IMR-90 (cell line): Measurements from ENCODE around the gene SLC16A2. TPM values are rescaled to one million over a fixed set of nuclear protein-coding genes. Genes with fewer than 3 reads are reported as not detected.

Experiments
- ATAC-seq: fragments of 200-7000 bp; cut with Tn5 transposase; 2 replicates; pipeline ENCODE4 v1.9.1; 2020; ENCODE audit warnings: low read depth, mild to moderate bottlenecking, moderate library complexity
- BruUV-seq: library from RNA; stranded (reverse); fragments of 400-500 nt; replicated peaks from 2 replicates; lab custom pipeline; 2021; lab: Mats Ljungman, UMichigan
- CTCF ChIA-PET: fragments of 300-600 bp; formaldehyde crosslinking; extraction: SDS; loops from one replicate; lab custom pipeline; 2021; ENCODE audit warnings: antibody characterized with exemption; lab: Yijun Ruan, JAX
- POLR2A ChIA-PET: fragments of 300-600 bp; sonication (Branson Sonifier 250); formaldehyde crosslinking; loops from one replicate; lab custom pipeline; 2022; ENCODE audit warnings: antibody characterized with exemption; ENCODE audit not compliant: unreplicated experiment; lab: Charles Lee
- DNase-seq: peaks from one replicate; pipeline ENCODE4 v3.0.0; 2013
- H2AFZ ChIP-seq: replicated peaks from 2 replicates; pipeline ENCODE3; 2013; ENCODE audit warnings: low read length, mild to moderate bottlenecking; ENCODE audit not compliant: poor library complexity
- H2AK5ac ChIP-seq: 2 replicates; pipeline ENCODE4 v1.6.1; 2013; ENCODE audit warnings: low read depth, low read length, inconsistent platforms
- H2AK9ac ChIP-seq: replicated peaks from 2 replicates; pipeline ENCODE3; 2013; ENCODE audit warnings: mild to moderate bottlenecking, low read depth, low read length, moderate library complexity; ENCODE audit not compliant: poor library complexity
- H2BK120ac ChIP-seq: 2 replicates; pipeline ENCODE4 v1.6.1; 2013; ENCODE audit warnings: low read depth, low read length, inconsistent platforms
- H2BK15ac ChIP-seq: 3 replicates; pipeline ENCODE4 v1.6.1; 2013; ENCODE audit warnings: low read depth, low read length, inconsistent platforms
- H2BK20ac ChIP-seq: 2 replicates; pipeline ENCODE4 v1.6.1; 2013; ENCODE audit warnings: low read depth, mild to moderate bottlenecking, inconsistent platforms, low read length, moderate library complexity
- H2BK5ac ChIP-seq: 2 replicates; pipeline ENCODE4 v1.6.1; 2013; ENCODE audit warnings: mild to moderate bottlenecking, low read depth, low read length, inconsistent platforms; ENCODE audit not compliant: poor library complexity, severe bottlenecking
- H3K14ac ChIP-seq: replicated peaks from 2 replicates; pipeline ENCODE4 v1.6.1; 2013; ENCODE audit warnings: low read depth, low read length, inconsistent platforms
- H3K18ac ChIP-seq: 2 replicates; pipeline ENCODE4 v1.6.1; 2013; ENCODE audit warnings: low read depth, low read length, control low read depth
- H3K23ac ChIP-seq: 2 replicates; pipeline ENCODE4 v1.6.1; 2013; ENCODE audit warnings: low read depth, low read length, inconsistent platforms
- H3K27ac ChIP-seq: 2 replicates; pipeline ENCODE4 v1.5.1; 2013; ENCODE audit warnings: mild to moderate bottlenecking, control low read depth, low read length; ENCODE audit not compliant: insufficient read depth
- H3K27me3 ChIP-seq: 2 replicates; pipeline ENCODE4 v1.6.1; 2013; ENCODE audit warnings: low read length; ENCODE audit not compliant: control insufficient read depth, insufficient read depth
- H3K36me3 ChIP-seq: 2 replicates; pipeline ENCODE4 v1.6.1; 2013; ENCODE audit warnings: low read length, mixed read lengths; ENCODE audit not compliant: control insufficient read depth, insufficient read depth
- H3K4ac ChIP-seq: 2 replicates; pipeline ENCODE4 v1.6.1; 2013; ENCODE audit warnings: low read depth, low read length, inconsistent platforms
- H3K4me1 ChIP-seq: 2 replicates; pipeline ENCODE4 v1.6.1; 2013; ENCODE audit warnings: low read length, mixed read lengths; ENCODE audit not compliant: control insufficient read depth, insufficient read depth
- H3K4me2 ChIP-seq: 2 replicates; pipeline ENCODE4 v1.6.1; 2013; ENCODE audit warnings: low read depth, mild to moderate bottlenecking, control low read depth, low read length, moderate library complexity
- H3K4me3 ChIP-seq: 2 replicates; pipeline ENCODE4 v1.5.1; 2013; ENCODE audit warnings: low read depth, mild to moderate bottlenecking, control low read depth, low read length, moderate library complexity; ENCODE audit not compliant: insufficient read depth
- H3K56ac ChIP-seq: 2 replicates; pipeline ENCODE4 v1.6.1; 2013; ENCODE audit warnings: low read length, inconsistent platforms; ENCODE audit not compliant: insufficient read depth; ENCODE audit errors: extremely low read depth
- H3K79me1 ChIP-seq, 2 experiments: 2 replicates each; pipeline ENCODE4 v1.6.1; 2013; ENCODE audit warnings: low read length in 2 of 2, inconsistent platforms in 1 of 2, low read depth in 1 of 2
- H3K9ac ChIP-seq: 2 replicates; pipeline ENCODE4 v1.6.1; 2013; ENCODE audit warnings: low read depth, low read length, control low read depth
- H3K9me1 ChIP-seq: 2 replicates; pipeline ENCODE4 v1.6.1; 2013; ENCODE audit warnings: low read length, inconsistent platforms; ENCODE audit not compliant: insufficient read depth
- H3K9me3 ChIP-seq: 2 replicates; pipeline ENCODE4 v1.6.1; 2013; ENCODE audit warnings: low read length; ENCODE audit not compliant: control insufficient read depth, insufficient read depth
- H4K20me1 ChIP-seq: 2 replicates; pipeline ENCODE4 v1.6.1; 2013; ENCODE audit warnings: low read length, inconsistent platforms; ENCODE audit not compliant: insufficient read depth
- H4K5ac ChIP-seq: 2 replicates; pipeline ENCODE4 v1.6.1; 2013; ENCODE audit warnings: mild to moderate bottlenecking, low read depth, low read length, control low read depth
- H4K8ac ChIP-seq, 2 experiments: 2 replicates each; pipeline ENCODE4 v1.6.1; 2013; ENCODE audit warnings: low read depth in 2 of 2, low read length in 2 of 2, control low read depth in 1 of 2, inconsistent platforms in 1 of 2
- H4K91ac ChIP-seq: 2 replicates; pipeline ENCODE4 v1.6.1; 2013; ENCODE audit warnings: low read depth, low read length, inconsistent platforms; ENCODE audit not compliant: insufficient read depth
- BHLHE40 ChIP-seq: fragments of 150-350 bp; IDR thresholded peaks from 2 replicates; pipeline ENCODE4 v1.6.1; 2016; ENCODE audit warnings: mild to moderate bottlenecking, low read depth, low read length
- CEBPB ChIP-seq: IDR thresholded peaks from 2 replicates; pipeline ENCODE4 v1.6.1; 2012; ENCODE audit warnings: low read depth, low read length, improper control_type of control experiment
- CHD1 ChIP-seq: IDR thresholded peaks from 2 replicates; pipeline ENCODE4 v1.6.1; 2012; ENCODE audit warnings: low read depth, low read length, improper control_type of control experiment
- FOS ChIP-seq: fragments of 150-350 bp; IDR thresholded peaks from 2 replicates; pipeline ENCODE4 v1.6.1; 2016; ENCODE audit warnings: low read depth, low read length
- MAZ ChIP-seq: IDR thresholded peaks from 2 replicates; pipeline ENCODE4 v1.6.1; 2012; ENCODE audit warnings: low read depth, mild to moderate bottlenecking, low read length, improper control_type of control experiment, moderate library complexity, borderline replicate concordance
- SMC3 ChIP-seq: fragments of 150-350 bp; IDR thresholded peaks from 2 replicates; pipeline ENCODE4 v1.6.1; 2016; ENCODE audit warnings: low read depth, mild to moderate bottlenecking, antibody characterized with exemption, low read length, moderate library complexity
- WGBS, 2 experiments: methylation state at CpG; one replicate each; pipeline versions ENCODE4 v1.1.5 to v1.1.7; 2013; ENCODE audit warnings: missing lambda C conversion rate in 2 of 2; ENCODE audit not compliant: insufficient read length in 1 of 2; ENCODE audit errors: extremely low coverage in 2 of 2; 5-methylcytosine and 5-hydroxymethylcytosine counted together
- dilution Hi-C: fragments of 300-500 bp; cut with HindIII; formaldehyde crosslinking; loops from one replicate; pipeline ENCODE4 v1.14.3; 2018; ENCODE audit warnings: low sequenced_read_pairs; ENCODE audit not compliant: unreplicated experiment
- in situ Hi-C: fragments of 300-500 bp; cut with MboI; formaldehyde crosslinking; loops from 3 replicates; pipeline ENCODE4 v1.14.3; 2019; ENCODE audit warnings: low sequenced_read_pairs, inconsistent platforms, mixed read lengths
- intact Hi-C: fragments of 100-400 bp; cut with micrococcal nuclease; formaldehyde crosslinking; loops from 2 replicates; pipeline ENCODE4 v1.10.0; 2022
- polyA plus RNA-seq, 3 experiments: library from polyadenylated mRNA; depleted of rRNA; stranded (reverse); fragments of >200 nt; gene quantifications; 2 replicates each; pipeline ENCODE4 v1.2.3, GENCODE V29; 2012; ENCODE audit warnings: low replicate concordance in 1 of 3
- total RNA-seq: library from RNA; depleted of rRNA; stranded (reverse); fragments of >200 nt; gene quantifications from 2 replicates; pipeline ENCODE4 v1.2.3, GENCODE V29; 2012
- TF ChIP-seq, protein P1 (sequence below): conservative IDR thresholded peaks from 2 replicates; pipeline ENCODE4 v1.5.1; 2012; ENCODE audit warnings: mild to moderate bottlenecking, low read depth, low read length, improper control_type of control experiment
- TF ChIP-seq, protein P2 (sequence below): fragments of 150-350 bp; IDR thresholded peaks from 2 replicates; pipeline ENCODE4 v1.6.1; 2016; ENCODE audit warnings: low read depth, mild to moderate bottlenecking, low read length, moderate library complexity, borderline replicate concordance

The SLC16A2 gene
- total and polyA plus RNA-seq, 2 of the 4 experiments (the other 2 are of a cell fraction): 6.1 to 23.8 TPM

DNA sequence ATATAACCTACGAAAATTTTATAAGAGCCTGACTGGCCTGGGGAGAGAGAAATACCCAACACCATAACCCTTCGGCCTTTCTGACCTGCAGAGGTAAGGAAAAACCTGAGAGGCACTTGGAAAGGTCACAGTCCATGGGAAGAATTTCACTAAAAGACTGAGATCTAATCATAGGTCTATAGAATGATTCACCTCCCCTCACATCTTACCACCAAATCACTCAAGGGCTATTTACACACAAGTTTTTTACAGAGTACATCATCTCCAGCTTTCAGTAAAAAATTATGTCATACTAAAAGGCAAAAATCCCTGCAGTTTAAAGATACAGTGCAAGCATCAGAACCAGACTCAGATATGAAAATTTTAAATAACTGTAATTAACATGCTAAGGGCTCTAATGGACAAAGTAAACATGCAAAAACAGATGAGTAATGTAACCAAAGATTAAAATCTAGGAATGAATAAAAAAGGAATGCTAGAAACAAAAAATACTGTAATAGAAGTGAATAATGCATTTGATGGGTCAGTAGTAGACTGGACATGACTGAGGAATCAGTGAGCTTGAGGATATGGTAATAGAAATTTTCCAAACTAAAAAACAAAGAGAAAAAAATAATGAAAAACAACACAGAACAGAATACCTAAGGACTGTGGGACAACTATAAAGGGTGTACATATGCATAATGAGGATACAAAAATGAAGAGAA is 32.1 kb upstream of the SLC16A2 start:
- Histone ChIP-seq H2BK15ac (no peak overlapping the region), H2BK20ac (no peak overlapping the region), H3K4me1 (no peaks in the 10 kb centered on the region), H3K14ac (no peak overlapping the region), H3K27me3 (peaks cover 2% of the 10 kb centered on the region; the same call in 1 of the 2 replicates), H4K8ac (no peak overlapping the region), H3K4ac (no peak overlapping the region), H3K4me2 (no peak overlapping the region), H2BK5ac (no peak overlapping the region), H3K9ac (no peak overlapping the region), H4K91ac (no peak overlapping the region), H3K9me3 (no peaks in the 10 kb centered on the region), H2AFZ (no peak overlapping the region), H2AK5ac (no peak overlapping the region), H3K4me3 (no peak overlapping the region), H2AK9ac (no peak overlapping the region), H3K56ac (no peak overlapping the region), H4K20me1 (no peaks in the 10 kb centered on the region), H3K9me1 (no peaks in the 10 kb centered on the region), H4K5ac (no peak overlapping the region), H2BK120ac (no peak overlapping the region), H3K27ac (no peak overlapping the region), H3K36me3 (no peaks in the 10 kb centered on the region), H3K18ac (no peak overlapping the region), H3K23ac (no peak overlapping the region), H3K79me1 (no peaks in the 10 kb centered on the region)
- intact Hi-C loops: no loop called here
- in situ Hi-C loops: loop anchor here (5.0 kb wide), 1 partner anchor 158 kb away; no protein-coding TSS in a partner anchor
- TF ChIP-seq, protein P1, sequence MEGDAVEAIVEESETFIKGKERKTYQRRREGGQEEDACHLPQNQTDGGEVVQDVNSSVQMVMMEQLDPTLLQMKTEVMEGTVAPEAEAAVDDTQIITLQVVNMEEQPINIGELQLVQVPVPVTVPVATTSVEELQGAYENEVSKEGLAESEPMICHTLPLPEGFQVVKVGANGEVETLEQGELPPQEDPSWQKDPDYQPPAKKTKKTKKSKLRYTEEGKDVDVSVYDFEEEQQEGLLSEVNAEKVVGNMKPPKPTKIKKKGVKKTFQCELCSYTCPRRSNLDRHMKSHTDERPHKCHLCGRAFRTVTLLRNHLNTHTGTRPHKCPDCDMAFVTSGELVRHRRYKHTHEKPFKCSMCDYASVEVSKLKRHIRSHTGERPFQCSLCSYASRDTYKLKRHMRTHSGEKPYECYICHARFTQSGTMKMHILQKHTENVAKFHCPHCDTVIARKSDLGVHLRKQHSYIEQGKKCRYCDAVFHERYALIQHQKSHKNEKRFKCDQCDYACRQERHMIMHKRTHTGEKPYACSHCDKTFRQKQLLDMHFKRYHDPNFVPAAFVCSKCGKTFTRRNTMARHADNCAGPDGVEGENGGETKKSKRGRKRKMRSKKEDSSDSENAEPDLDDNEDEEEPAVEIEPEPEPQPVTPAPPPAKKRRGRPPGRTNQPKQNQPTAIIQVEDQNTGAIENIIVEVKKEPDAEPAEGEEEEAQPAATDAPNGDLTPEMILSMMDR: no peak
- TF ChIP-seq BHLHE40 (no peak), FOS (no peak), CEBPB (no peak), CHD1 (no peak), MAZ (no peak), SMC3 (no peak)
- TF ChIP-seq, protein P2, sequence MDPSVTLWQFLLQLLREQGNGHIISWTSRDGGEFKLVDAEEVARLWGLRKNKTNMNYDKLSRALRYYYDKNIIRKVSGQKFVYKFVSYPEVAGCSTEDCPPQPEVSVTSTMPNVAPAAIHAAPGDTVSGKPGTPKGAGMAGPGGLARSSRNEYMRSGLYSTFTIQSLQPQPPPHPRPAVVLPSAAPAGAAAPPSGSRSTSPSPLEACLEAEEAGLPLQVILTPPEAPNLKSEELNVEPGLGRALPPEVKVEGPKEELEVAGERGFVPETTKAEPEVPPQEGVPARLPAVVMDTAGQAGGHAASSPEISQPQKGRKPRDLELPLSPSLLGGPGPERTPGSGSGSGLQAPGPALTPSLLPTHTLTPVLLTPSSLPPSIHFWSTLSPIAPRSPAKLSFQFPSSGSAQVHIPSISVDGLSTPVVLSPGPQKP: no peak
- BruUV-seq: no TSS peak
- dilution Hi-C loops: no loop called here
- DNase-seq (no peak), ATAC-seq (no peak)
- ChIA-PET CTCF (no interaction called here), POLR2A (no interaction called here)
- WGBS, 2 experiments: no CpG with 5 or more reads among the region's 2 CpGs
